ENCODE results near the gene CLIP4.

The CLIP4 gene

DNA sequence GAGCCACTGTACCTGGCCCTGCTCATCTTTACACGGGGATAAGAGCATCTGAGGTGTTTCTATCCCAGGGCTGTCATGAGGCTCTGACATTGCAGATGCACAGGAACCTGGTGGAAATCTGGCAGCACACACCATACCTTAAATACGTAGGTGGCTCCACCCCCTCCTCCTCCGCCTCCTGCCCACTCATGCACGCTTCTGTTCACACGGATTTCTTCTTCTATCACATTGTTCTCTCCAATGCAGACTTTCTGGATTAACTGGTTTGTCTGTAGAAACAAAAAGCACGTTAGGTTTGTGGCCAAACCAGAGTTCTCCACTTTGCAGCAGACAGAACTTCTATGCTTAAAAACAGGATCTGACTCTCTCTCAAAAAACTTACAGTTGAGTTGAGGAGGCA is 118.2 kb downstream of the CLIP4 start:
- Histone ChIP-seq H3K4me3 (ENCODE audit: low read depth, low read length) (no peak overlapping the region), H3K36me3 (ENCODE audit: control insufficient read depth, insufficient read depth, low read length) (no peaks in the 10 kb centered on the region), H3K27ac (ENCODE audit: low read depth, low read length) (no peak overlapping the region), H3K4me1 (ENCODE audit: control insufficient read depth, insufficient read depth, low read length) (no peaks in the 10 kb centered on the region), H3K9me3 (ENCODE audit: control insufficient read depth, insufficient read depth, low read length) (no peaks in the 10 kb centered on the region), H3K9ac (ENCODE audit: low read depth, low read length) (no peak overlapping the region), H3K27me3 (ENCODE audit: control insufficient read depth, insufficient read depth, low read length) (no peaks in the 10 kb centered on the region)

GRCh38 chr2:29235411-29235810 is 120.2 kb downstream of the CLIP4 start:
- Histone ChIP-seq H3K4me3 (ENCODE audit: low read depth, low read length) (no peak overlapping the region), H3K36me3 (ENCODE audit: control insufficient read depth, insufficient read depth, low read length) (no peaks in the 10 kb centered on the region), H3K9ac (ENCODE audit: low read depth, low read length) (no peak overlapping the region), H3K4me1 (ENCODE audit: control insufficient read depth, insufficient read depth, low read length) (no peaks in the 10 kb centered on the region), H3K9me3 (ENCODE audit: control insufficient read depth, insufficient read depth, low read length) (no peaks in the 10 kb centered on the region), H3K27me3 (ENCODE audit: control insufficient read depth, insufficient read depth, low read length) (no peaks in the 10 kb centered on the region), H3K27ac (ENCODE audit: low read depth, low read length) (no peak overlapping the region)

- H3K36me3 ChIP-seq (ENCODE audit: control insufficient read depth, insufficient read depth, low read length), result no peaks in the 10 kb centered on the region
- H3K27ac ChIP-seq (ENCODE audit: low read depth, low read length), result no peak overlapping the region
- H3K9me3 ChIP-seq (ENCODE audit: control insufficient read depth, insufficient read depth, low read length), result no peaks in the 10 kb centered on the region
- H3K9ac ChIP-seq (ENCODE audit: low read depth, low read length), result no peak overlapping the region
- no peak overlapping the region for H3K4me3 ChIP-seq (ENCODE audit: low read depth, low read length)
- H3K27me3 ChIP-seq (ENCODE audit: control insufficient read depth, insufficient read depth, low read length), result no peaks in the 10 kb centered on the region
- no peaks in the 10 kb centered on the region for H3K4me1 ChIP-seq (ENCODE audit: control insufficient read depth, insufficient read depth, low read length)
Measured at GRCh38 chr2:29236074-29236473, 120.9 kb downstream of the CLIP4 start.

GRCh38 chr2:29238497-29238896 is 123.3 kb downstream of the CLIP4 start:
- Histone ChIP-seq H3K4me3 (ENCODE audit: low read depth, low read length) (no peak overlapping the region), H3K9me3 (ENCODE audit: control insufficient read depth, insufficient read depth, low read length) (no peaks in the 10 kb centered on the region), H3K36me3 (ENCODE audit: control insufficient read depth, insufficient read depth, low read length) (no peaks in the 10 kb centered on the region), H3K27me3 (ENCODE audit: control insufficient read depth, insufficient read depth, low read length) (no peaks in the 10 kb centered on the region), H3K4me1 (ENCODE audit: control insufficient read depth, insufficient read depth, low read length) (no peaks in the 10 kb centered on the region), H3K27ac (ENCODE audit: low read depth, low read length) (no peak overlapping the region), H3K9ac (ENCODE audit: low read depth, low read length) (no peak overlapping the region)

Measured in HUES48 (cell line).